Esophagus (tissue), 2 donors: ENCODE data around the gene PARP1. TPM values are rescaled to one million over a fixed set of nuclear protein-coding genes. Genes with fewer than 3 reads are reported as not detected.

Experiments used
- H3K27ac ChIP-seq, 2 donors: one replicate each; pipeline ENCODE4 v1.5.1; 2013; ENCODE audit warnings: low read depth in 2 of 2, mild to moderate bottlenecking in 2 of 2, inconsistent platforms in 1 of 2, low read length in 1 of 2, moderate library complexity in 1 of 2
- H3K27me3 ChIP-seq, 2 donors: one replicate each; pipeline ENCODE4 v1.6.1; 2013; ENCODE audit warnings: low read length in 2 of 2, control low read depth in 1 of 2, mild to moderate bottlenecking in 1 of 2; ENCODE audit not compliant: insufficient read depth in 2 of 2, control insufficient read depth in 1 of 2
- H3K36me3 ChIP-seq, 2 donors: one replicate each; pipeline ENCODE4 v1.6.1; 2013; ENCODE audit warnings: low read length in 1 of 2; ENCODE audit not compliant: control insufficient read depth in 2 of 2, insufficient read depth in 2 of 2
- H3K4me1 ChIP-seq, 2 donors: one replicate each; pipeline ENCODE4 v1.6.1; 2013; ENCODE audit warnings: low read length in 1 of 2; ENCODE audit not compliant: control insufficient read depth in 2 of 2, insufficient read depth in 2 of 2
- H3K4me3 ChIP-seq, 2 donors: one replicate each; pipeline ENCODE4 v1.5.1; 2013; ENCODE audit warnings: low read length in 2 of 2, mild to moderate bottlenecking in 2 of 2, low read depth in 1 of 2, moderate library complexity in 1 of 2
- H3K9me3 ChIP-seq, 2 donors: one replicate each; pipeline ENCODE4 v1.6.1; 2013; ENCODE audit warnings: mild to moderate bottlenecking in 2 of 2, low read depth in 1 of 2, low read length in 1 of 2, moderate library complexity in 1 of 2; ENCODE audit not compliant: control insufficient read depth in 2 of 2, insufficient read depth in 1 of 2
- WGBS, 2 donors: extraction: QIAGEN DNeasy Blood & Tissue Kit; methylation state at CpG; one replicate each; pipeline ENCODE4 v1.1.7; 2013; 5-methylcytosine and 5-hydroxymethylcytosine counted together
- polyA plus RNA-seq, 2 donors: library from polyadenylated mRNA; stranded (reverse); fragments of 200-250 nt; gene quantifications; one replicate each; pipeline ENCODE4 v1.2.3, GENCODE V29; 2013
- donor health status: healthy with polysubstance abuse.
- donor health status: Bipolar disorder and iron deficiency.

Gene PARP1
- polyA plus RNA-seq, 2 donors, result 10.6 to 29.0 TPM

DNA sequence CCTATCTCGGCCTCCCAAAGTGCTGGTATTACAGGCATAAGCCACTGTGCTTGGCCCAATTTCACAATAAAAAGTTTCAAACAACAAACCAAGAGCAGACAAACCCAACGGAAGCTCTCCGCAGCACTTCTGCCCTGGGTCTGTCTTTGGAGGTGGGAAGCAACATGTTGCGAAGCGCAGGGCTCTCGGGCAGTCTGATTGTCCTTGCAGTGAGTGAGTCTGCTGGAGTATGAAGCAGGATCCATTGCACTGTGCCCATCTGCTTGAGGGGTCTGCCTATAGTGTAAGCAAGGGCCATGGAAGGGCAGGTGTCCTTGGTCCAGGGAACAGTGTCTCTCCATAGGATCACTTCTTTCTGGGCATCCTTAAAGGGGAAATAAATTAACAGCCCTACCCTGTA lies 14.6 kb upstream of the PARP1 start:
- H3K36me3 ChIP-seq, result no peaks in the 10 kb centered on the region
- H3K27me3 ChIP-seq, result no peaks in the 10 kb centered on the region
- H3K9me3 ChIP-seq, result no peaks in the 10 kb centered on the region
- 97 to 99% methylated on average over 6 of the region's 6 CpGs for WGBS, 2 donors
- H3K4me1 ChIP-seq, result no peaks in the 10 kb centered on the region
- no peak overlapping the region for H3K27ac ChIP-seq
- no peak overlapping the region for H3K4me3 ChIP-seq

DNA sequence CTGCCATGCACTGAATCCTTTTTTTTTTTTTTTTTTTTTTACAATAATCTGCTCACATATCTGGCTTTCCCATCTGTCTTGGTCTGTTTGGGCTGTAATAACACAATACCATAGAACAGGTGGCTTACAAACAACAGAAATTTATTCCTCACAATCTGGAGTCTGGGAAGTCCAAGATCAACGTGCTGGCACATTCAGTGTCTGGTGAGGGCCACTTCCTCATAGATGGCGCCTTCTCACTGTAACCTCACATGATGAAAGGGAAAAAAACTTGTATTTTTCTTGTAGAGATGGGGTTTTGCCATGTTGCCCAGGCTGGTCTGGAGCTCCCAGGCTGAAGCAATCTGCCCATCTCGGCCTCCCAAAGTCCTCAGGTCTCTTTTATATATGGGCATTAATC lies 13.0 kb upstream of the PARP1 start:
- Histone ChIP-seq H3K4me3 (no peak overlapping the region), H3K36me3 (no peaks in the 10 kb centered on the region), H3K4me1 (no peaks in the 10 kb centered on the region), H3K27ac (no peak overlapping the region), H3K9me3 (no peaks in the 10 kb centered on the region), H3K27me3 (no peaks in the 10 kb centered on the region)
- 92 to 93% methylated on average over 3 of the region's 3 CpGs for WGBS, 2 donors

GRCh38 chr1:226420328-226420727 lies 12.4 kb upstream of the PARP1 start:
- Histone ChIP-seq H3K36me3 (no peaks in the 10 kb centered on the region), H3K27ac (no peak overlapping the region), H3K4me1 (no peaks in the 10 kb centered on the region), H3K4me3 (no peak overlapping the region), H3K27me3 (no peaks in the 10 kb centered on the region), H3K9me3 (no peaks in the 10 kb centered on the region)
- WGBS, 2 donors, result 81 to 90% methylated on average over 5 of the region's 5 CpGs

DNA sequence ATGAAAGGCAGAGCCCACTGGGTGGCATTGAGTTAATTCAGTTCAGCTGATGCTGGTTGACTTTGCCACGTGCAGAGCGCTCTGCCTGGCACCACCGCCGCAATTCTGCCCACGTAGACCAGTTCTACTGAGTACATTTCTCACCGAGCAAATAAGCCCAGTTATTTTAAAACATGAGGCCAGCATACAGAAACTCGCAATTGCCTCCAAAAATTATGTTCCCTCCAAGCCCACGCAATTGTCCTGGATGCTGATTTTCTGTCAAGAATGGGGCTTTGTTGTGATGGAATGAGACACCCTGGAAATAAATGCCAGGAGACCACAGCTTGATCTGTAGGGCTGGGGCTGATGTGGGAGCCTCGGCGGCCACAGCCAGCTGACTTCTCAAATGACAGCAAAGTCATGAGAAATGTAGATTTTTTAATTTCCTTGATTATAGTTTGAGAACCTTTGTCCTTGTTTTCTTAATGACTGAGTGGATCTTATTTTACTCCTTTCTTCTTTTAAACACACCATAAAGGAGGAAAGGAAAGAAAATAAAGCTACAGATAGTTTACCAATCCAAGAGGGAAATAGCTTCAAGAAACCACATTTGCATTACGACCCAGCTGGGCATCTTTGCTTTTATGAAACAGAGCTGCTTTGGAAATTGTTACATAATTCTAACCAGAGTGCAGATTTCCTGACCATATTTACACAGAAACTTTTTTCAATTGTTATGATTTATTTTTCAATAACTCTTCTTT lies 11.6 kb upstream of the PARP1 start:
- WGBS, 2 donors, result 77 to 84% methylated on average over 11 of the region's 11 CpGs
- H3K4me1 ChIP-seq, result no peaks in the 10 kb centered on the region
- H3K36me3 ChIP-seq, result no peaks in the 10 kb centered on the region
- no peak overlapping the region for H3K4me3 ChIP-seq
- H3K9me3 ChIP-seq, result no peaks in the 10 kb centered on the region
- no peaks in the 10 kb centered on the region for H3K27me3 ChIP-seq
- H3K27ac ChIP-seq, result no peak overlapping the region

- Histone ChIP-seq H3K4me3 (no peak overlapping the region), H3K9me3 (no peaks in the 10 kb centered on the region), H3K27ac (no peak overlapping the region), H3K4me1 (no peaks in the 10 kb centered on the region), H3K27me3 (no peaks in the 10 kb centered on the region), H3K36me3 (no peaks in the 10 kb centered on the region)
- 66 to 70% methylated on average over 3 to 4 of the region's 4 CpGs for WGBS, 2 donors
Observed at GRCh38 chr1:226417830-226418546, 10.1 kb upstream of the PARP1 start.

GRCh38 chr1:226417350-226417749 lies 9.5 kb upstream of the PARP1 start:
- Histone ChIP-seq H3K27me3 (no peaks in the 10 kb centered on the region), H3K36me3 (no peaks in the 10 kb centered on the region), H3K27ac (no peak overlapping the region), H3K4me1 (no peaks in the 10 kb centered on the region), H3K9me3 (no peaks in the 10 kb centered on the region), H3K4me3 (no peak overlapping the region)
- WGBS, 2 donors, result 81 to 83% methylated on average over 6 of the region's 6 CpGs

DNA sequence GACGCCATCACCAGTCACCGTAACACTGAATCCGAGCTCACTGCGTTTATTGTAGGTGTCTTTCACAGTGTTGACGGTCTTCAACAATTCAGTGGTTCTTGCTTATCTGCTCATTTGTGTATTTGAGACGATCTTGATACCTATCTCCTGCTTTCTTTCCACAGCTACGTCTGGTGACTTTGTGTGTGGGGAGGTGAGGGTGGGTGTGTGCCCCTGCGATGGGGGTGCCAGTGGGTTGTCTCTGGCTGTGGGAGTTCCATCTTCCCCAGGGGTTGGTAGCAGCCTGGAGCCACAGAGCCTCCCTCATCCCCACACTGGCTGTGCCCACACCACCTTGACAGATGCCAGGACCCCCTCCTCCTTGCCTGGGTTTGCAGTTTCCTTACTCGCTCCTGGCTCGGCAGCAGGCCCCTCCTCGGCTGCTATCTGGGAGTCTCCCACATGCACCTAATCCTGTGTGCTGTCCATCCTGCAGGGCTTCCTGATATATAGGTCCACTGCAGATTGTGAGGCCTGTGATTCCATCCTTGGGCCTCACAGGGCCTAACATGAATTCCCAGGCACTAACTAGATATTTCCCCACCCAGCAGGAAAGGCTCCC lies 6.3 kb upstream of the PARP1 start:
- WGBS, 2 donors, result 84 to 85% methylated on average over 11 of the region's 11 CpGs
- no peaks in the 10 kb centered on the region for H3K27me3 ChIP-seq
- no peak overlapping the region for H3K4me3 ChIP-seq
- no peaks in the 10 kb centered on the region for H3K9me3 ChIP-seq
- no peaks in the 10 kb centered on the region for H3K36me3 ChIP-seq
- H3K27ac ChIP-seq, result no peak overlapping the region
- no peaks in the 10 kb centered on the region for H3K4me1 ChIP-seq

DNA sequence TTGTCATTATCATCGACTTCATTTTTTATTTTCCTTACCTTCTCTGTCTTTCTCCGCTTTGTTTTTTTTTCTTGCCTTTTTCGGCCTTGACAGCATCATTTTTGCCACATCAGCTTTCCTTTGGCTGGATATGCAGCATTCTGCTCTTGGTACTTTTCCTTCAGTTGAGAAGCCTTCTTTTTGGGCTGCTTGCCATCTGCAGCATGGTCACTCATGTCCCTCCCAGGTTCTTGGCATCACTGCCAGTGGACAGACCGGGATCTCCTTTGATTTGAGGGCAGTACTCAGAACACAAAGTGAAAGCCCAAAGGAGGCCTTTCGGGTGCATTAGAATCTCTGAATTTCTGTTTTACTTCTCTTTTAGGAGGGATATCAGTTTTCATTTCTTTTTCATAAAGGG lies 3.7 kb upstream of the PARP1 start:
- WGBS, 2 donors, result 85 to 89% methylated on average over 5 of the region's 5 CpGs
- Histone ChIP-seq H3K4me3 (no peak overlapping the region), H3K4me1 (peaks cover 0 to 1% of the 10 kb centered on the region in 2 donors), H3K36me3 (no peaks in the 10 kb centered on the region), H3K9me3 (no peaks in the 10 kb centered on the region), H3K27ac (no peak overlapping the region), H3K27me3 (no peaks in the 10 kb centered on the region)

GRCh38 chr1:226410958-226411357 lies 3.1 kb upstream of the PARP1 start:
- H3K36me3 ChIP-seq, result no peaks in the 10 kb centered on the region
- no peak overlapping the region for H3K4me3 ChIP-seq
- peaks cover 0 to 3% of the 10 kb centered on the region in 2 donors for H3K4me1 ChIP-seq
- no peaks in the 10 kb centered on the region for H3K9me3 ChIP-seq
- no peaks in the 10 kb centered on the region for H3K27me3 ChIP-seq
- WGBS, 2 donors, result 93 to 98% methylated on average over 2 of the region's 2 CpGs
- no peak overlapping the region for H3K27ac ChIP-seq
